Right renal pelvis (tissue), 4 donors: ENCODE data around the gene MRPS35. TPM values are rescaled to one million over a fixed set of nuclear protein-coding genes. Genes with fewer than 3 reads are reported as not detected.

ENCODE experiments used
- DNase-seq, 4 donors: peaks; one replicate each; pipeline ENCODE4 v3.0.0-alpha.2; 2013; ENCODE audit warnings: low read depth in 4 of 4, low spot score in 3 of 4, missing footprints in 1 of 4
- polyA plus RNA-seq, 4 donors: library from polyadenylated mRNA; unstranded; fragments of 120-200 nt; gene quantifications; one replicate each; pipeline ENCODE4 v1.2.1, GENCODE V29; 2013; ENCODE audit not compliant: insufficient read length in 4 of 4

The MRPS35 gene
- polyA plus RNA-seq, 4 donors: 80.6 to 97.5 (median 90.1) TPM

DNA sequence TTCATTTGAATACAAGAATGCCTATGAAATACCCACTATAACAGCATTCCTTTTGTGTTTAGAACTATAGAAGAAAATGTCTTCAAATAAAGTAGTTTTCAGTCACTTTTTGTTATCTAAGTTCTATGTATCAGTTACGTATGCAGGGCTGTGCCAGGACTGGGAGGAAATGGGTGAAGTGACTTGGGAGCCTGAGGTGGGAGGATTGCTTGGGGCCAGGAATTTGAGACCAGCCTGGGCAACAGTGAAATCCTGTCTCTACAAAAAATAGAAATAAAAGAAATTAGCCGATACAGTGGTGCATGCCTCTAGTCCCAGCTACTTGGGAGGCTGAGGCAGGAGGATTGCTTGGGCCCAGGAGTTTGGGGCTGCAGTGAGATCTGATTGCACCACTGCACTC is 92.3 kb downstream of the MRPS35 start:
- DNase-seq: no peak

DNA sequence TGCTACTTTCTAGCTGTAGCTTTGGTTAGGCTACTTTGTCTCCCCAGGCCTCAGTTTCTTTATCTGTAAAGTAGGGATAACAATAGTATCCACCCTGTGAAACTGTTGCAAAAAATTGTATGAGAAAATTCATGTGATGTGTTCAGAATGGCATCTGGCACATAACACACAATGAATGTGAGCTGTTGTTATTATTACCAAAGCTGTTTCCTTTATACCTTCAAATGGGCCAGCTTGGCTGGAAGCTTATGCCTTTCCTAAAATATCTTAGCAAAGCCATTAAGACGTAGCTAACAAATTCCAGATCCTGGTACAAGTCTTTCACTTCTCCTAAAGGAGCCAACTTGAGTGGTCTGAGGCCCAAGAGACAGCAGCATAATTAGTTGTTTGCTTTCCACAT is 94.6 kb downstream of the MRPS35 start:
- DNase-seq: no peak

Other genes starting within 250 kb of the MRPS35 start
- 10 to 100 TPM; 62.1 to 93.3 (median 78.0) TPM for gene PPFIBP1, start 186.6 kb upstream of the MRPS35 start, polyA plus RNA-seq
- 1 to 10 TPM; 1.7 to 4.3 (median 2.3) TPM for gene REP15, start 14.4 kb upstream of the MRPS35 start, polyA plus RNA-seq
- 10 to 100 TPM; 27.1 to 37.5 (median 33.1) TPM for gene KLHL42, start 69.4 kb downstream of the MRPS35 start, polyA plus RNA-seq
- under 1 TPM; 0.13 to 0.26 (median 0.19) TPM for gene MANSC4, start 69.4 kb downstream of the MRPS35 start, polyA plus RNA-seq